ELF-1 (cell line): ENCODE data around the gene ARHGEF25.
"Not testable (repeated sequence)": the region's sequence is repeated elsewhere in the genome, so short reads cannot be mapped to it uniquely, and the experiment has no call there.

Experiments used
- DNase-seq: peaks from one replicate; pipeline ENCODE4 v3.0.0-alpha.2; 2016; ENCODE audit warnings: low read depth, low spot score

ARHGEF25 gene

DNA sequence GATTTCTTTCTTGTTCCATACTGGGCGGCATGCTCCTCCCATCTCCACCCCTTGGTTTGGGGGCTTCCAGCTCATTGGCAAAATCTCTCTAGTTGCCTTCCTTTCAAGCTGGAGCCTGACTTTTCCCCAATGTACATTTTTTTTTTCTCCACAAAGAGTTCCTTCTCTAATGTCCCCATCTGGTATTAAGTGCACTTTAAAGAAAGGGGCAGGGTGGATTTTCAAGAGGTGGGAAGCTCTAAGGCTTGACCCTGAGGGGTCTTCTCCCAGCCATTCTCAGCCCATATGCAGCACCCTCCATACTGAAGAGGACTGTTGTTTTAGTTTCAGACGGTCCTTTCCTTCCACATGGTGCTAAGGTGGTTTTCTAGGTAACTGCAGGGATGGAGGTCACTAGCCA lies 26.1 kb upstream of the ARHGEF25 start:
- DNase-seq: no peak

DNA sequence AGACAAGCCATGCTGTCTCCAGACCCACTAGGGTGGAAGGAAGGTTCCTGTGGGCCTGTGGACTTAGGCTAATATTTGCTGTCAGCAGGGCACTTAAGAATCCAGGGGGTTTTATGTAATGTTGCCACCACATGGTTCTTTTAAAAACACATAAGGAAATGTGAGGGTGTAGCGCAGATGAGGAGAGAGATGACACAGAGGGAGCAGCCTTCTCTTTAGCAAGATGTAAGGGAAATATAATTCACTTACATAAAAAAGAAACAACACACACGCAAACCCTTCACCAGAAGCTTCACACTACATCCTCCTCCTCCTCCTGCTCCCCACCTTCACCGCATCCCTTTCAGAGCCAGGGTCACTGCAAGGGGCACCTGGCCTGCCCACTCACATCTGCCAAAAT lies 25.1 kb upstream of the ARHGEF25 start:
- no peak for DNase-seq

DNA sequence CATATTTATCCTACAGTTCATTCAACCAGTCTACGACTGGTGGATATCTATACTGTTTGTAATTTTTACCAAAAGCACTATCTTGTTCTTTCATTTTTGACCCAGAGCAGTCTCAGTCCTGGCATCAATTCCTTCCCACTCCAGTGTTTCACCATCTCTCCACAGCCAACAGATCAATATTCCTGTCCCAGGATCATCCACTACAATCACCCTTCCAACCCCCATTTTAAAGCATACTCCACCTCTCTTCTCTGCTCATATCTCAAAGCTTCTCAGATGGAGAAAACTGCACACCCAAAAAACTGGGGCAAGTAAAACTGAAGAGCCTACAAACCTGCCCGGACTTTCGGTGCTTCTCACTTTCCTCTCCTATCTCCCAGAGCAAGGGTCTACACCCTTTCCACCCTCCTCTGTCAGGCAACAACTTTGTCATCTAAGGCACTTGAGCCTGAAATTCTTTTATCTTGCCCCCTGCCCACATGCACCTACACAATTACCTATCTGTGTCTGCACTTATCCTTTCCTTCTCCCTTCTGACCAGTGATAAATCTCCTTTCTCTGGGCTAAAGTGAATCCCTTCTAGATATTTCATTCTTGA lies 24.3 kb upstream of the ARHGEF25 start:
- DNase-seq: no peak

DNA sequence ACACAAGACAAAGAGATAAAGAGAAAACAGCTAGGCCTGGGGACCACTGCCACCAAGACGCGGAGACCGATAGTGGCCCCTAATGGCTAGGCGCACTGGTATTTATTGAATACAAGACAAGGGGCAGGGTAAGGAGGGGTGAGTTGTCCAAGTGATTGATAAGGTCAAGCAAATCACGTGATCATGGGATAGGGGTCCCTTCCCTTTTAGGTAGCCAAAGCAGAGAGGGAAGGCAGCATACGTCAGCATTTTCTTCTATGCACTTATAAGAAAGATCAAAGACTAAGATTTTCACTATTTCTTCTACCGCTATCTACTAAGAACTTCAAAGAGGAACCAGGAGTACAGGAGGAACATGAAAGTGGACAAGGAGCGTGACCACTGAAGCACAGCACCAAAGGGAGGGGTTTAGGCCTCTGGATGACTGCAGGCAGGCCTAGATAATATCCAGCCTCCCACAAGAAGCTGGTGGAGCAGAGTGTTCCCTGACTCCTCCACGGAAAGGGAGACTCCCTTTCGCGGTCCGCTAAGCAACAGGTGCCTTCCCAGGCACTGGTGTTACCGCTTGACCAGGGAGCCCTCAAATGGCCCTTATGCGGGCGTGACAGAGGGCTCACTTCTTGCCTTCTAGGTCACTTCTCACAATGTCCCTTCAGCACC lies 22.2 kb upstream of the ARHGEF25 start:
- not testable (repeated sequence) for DNase-seq

DNA sequence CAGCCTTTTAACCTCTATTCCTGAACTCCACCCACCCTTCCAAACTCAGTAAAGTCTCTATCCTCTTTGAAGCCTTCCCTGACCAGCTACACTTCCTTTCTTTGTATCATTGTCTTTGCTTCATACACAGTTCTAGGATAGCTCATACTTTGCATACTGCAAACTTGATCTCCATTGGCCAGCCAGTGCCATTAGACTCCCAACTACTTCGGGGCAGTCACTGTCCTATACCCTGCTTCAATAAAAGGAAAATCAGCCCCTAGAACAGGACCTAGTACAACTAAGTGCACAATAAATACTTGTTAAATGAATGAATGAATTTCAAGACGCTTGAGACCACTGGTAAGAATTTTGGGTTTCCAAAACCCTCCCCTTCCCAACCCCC lies 20.8 kb upstream of the ARHGEF25 start:
- no peak for DNase-seq

DNA sequence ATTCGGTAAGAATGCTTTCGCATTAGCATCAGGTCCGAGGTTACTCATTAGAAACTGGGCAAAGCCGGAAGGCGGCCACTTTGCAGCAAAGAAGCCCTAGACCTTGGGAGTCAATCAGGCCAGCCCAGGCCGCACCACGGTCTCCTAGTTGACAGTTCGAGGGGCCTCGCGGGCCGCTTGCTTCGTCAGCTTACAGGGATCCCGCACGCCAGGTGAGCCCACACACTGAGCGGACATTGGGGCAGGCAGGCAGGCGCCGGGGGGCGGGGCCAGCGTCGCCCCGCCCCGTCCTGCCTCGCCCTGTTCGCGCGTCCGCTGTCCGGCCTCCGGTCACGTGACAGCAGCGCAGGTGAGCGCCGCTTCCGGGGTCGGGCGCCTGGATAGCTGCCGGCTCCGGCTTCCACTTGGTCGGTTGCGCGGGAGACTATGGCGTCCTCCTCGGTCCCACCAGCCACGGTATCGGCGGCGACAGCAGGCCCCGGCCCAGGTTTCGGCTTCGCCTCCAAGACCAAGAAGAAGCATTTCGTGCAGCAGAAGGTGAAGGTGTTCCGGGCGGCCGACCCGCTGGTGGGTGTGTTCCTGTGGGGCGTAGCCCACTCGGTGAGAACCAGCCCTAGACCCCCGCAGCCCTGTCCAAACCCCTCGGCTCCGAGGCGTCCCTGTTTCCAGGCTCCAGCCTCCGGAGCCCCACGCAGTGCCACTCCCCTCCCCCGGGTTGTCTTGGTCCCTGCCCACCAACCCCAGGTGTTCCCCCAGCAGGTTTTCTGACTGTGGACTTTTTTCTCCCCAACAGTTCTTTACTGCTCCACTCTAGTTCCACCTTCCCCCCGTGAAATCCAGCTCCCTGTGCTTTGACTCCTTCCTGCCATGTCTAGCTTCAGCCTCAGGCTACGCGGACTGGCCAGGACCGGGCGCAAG lies 20.1 kb upstream of the ARHGEF25 start, which contains the start of gene PIP4K2C:
TSS of gene PIP4K2C (plus strand) at position 329 of the 918 bp plus-strand sequence. CDS start at position 427, 98 bp downstream.
- peak; percentile 97 for DNase-seq

DNA sequence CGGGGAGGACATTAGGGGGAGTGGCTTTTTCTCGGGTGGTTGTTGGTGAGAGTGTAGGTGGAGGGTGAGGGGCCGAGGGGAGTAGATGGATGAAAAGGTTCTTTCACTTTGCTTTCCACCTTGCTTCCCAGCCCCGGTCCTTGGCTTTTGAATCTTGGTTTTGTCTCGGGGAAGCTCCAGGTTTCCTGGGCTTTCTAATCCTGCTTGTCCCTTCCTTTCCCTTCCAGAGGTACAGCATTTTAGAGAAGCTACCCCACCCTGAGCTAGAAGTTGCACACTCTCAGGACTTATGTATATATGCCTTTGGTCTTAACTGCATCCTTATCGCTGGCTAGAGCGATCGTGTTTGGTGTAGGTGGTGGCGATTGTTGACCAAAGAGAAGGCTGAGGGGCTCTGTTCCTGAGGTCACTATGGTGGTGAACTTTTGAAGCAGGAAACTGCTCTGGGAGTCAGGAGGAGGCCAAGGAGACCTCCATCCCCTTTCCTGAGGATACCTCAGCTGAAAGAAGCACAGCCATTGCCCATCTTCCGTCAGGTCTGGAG lies 19.4 kb upstream of the ARHGEF25 start:
- DNase-seq: no peak

DNA sequence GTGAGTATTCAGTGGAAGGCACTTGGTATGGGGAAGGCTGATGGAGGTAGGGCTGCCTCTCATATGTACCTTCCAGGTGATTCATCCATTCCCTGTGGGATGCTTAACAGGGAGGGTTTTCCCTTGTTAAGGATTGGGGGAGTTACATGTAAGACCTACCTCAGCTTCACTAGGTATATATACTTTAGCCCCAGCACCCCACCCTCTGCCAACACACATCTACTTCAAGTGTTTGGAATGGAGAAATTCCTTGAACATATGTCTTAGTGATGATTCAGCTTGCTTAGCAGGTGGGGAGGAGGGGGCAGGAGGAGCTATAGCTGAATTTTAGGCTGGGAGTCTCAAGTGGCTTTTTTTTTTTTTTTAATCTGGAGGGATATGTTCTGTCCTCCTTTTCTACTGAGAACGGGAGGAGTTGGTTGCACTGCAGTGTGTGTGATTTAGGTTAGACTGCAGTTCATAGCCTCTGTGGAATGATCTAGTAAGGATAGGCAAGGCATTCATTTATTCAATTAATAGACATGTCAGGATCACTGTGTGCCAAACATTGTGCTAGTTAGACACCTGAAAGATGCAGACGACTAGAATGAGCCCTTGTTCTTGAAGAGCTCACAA lies 18.6 kb upstream of the ARHGEF25 start:
- DNase-seq: no peak

DNA sequence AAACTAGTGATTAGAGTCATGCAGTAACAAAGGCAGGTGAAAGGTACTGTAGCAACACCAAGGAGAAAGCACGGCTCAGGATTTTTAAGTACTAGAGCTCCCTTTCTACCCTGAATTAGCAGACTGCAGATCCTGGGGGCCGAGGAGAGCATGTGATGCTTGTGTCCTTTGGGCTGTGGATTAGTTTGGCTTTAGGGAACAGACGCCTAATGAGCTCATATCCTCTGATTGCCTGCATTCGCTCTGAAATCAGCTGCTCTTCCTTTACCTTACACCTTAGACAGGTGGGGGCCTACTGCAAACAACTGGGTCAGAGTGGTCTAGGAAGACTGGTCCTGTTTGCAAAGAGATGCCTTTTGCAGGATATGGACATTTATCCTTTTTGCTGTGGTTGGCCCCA lies 18.0 kb upstream of the ARHGEF25 start:
- no peak for DNase-seq

DNA sequence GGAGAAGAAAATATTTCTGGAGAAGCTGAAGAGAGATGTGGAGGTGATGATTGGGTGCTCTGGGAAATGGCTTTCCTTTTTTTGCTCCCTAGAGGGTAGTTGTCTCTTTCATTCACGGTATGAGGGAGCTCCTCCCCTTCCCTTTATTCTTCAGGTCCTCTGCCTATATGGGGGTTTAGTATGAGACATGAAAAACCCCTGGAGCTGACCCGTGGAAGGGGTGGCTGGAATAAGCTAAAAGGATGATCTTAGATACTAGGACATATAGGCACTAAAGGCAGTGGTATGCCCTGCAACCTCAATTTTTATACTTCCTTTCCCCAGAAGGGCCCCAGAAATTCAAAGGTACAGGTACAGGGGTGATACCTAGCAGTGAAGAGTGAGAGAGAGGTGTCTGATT lies 10.8 kb upstream of the ARHGEF25 start:
- DNase-seq: no peak

DNA sequence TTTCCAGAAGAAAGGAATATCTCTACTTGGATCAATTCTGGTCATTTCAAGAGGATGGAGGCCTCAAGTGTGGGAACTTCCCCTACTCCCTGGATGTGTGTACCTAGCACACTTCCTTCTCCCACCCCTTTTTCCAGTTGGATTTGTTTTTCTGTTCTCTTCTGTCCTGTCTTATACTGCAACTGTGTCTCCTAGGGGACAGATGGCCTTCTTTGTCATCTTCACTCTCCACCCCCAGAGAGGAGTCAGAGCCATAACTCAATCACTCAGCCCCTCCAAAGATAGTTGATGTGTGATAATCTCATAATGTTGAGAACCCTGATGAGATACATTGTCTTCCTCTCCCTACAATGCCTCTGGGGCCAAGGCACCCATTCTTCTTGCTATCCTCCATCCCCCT lies 8.7 kb upstream of the ARHGEF25 start:
- DNase-seq: no peak

DNA sequence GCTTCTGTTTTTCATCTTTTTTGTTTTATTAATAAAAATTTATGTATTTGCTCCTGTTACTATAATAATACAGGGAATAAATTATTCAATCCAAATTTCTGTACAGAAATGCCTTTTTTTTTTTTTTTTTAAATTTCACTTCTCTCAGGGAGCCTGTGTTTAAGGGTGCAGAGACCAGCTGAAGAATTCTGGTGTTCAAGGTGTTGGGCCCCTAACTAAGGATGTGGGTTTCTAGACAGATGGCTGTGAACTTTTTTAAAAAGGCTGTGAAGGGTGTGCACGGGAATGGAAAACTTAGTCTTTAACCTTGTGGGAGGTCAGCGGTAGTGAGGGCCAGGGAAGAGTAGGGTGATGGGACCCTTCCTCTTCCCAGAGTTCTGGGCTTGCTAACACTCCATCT lies 7.9 kb upstream of the ARHGEF25 start:
- no peak for DNase-seq

DNA sequence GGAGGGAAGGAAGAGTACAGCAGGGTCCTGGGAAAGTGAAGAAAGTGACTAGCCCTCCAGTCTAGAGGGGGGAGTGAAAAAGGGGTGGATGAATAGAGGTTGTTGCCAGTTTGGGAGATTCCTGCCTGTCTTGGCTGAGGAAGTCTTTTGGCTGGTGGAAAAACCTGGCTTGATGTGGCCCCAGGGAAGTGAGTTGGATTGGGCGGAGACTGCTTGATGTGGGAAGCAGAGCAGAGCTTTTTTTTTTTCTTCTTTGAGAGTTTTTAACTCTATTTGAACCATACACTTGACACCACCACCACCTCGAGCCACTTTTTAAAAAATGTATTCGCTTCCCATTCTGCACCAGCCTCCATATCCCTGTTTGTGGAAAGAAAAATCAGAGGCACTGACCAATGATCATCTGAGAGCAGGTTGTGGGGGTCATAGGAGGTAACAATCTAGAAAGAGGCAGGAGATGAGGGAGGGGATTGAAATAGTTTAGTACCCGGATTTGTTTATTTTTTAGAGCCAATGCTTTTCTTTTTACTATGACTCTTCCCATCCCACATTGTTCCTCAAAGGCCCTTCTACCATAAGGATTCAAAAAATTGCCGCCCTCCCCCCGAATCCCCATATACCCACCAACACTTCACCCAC lies 7.3 kb upstream of the ARHGEF25 start:
- DNase-seq: peak; percentile 88

DNA sequence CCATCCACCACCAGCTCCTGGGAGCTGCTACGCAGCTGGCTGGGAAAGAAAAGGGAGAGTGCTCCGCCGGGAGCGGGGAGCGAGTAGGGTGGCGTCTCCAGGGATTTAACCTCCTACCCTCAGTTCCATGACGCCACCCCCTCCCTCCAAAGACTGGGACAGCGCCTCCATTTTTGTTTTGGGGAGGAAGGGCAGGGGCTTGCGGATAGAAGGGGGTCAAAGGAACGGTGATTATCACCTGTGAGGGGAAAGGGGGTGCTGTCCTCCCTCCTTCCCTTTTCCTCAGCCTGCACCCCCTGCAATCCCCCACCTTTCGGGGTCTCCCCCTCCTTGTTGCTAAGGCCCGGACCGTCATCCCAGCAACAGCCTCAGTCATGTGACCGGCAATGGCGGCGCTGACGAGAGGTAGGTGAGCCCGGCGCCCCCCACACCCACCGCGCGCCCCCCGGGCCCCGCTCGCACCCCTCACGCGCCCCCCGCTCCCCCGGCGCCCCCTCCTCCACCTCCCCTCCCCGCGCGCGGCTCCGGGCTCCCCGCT lies 6.7 kb upstream of the ARHGEF25 start, which contains the start of gene DTX3:
TSS of gene DTX3 (plus strand) at position 371 of the 538 bp plus-strand sequence. CDS start 1,694 bp downstream, outside the sequence.
- DNase-seq: no peak

DNA sequence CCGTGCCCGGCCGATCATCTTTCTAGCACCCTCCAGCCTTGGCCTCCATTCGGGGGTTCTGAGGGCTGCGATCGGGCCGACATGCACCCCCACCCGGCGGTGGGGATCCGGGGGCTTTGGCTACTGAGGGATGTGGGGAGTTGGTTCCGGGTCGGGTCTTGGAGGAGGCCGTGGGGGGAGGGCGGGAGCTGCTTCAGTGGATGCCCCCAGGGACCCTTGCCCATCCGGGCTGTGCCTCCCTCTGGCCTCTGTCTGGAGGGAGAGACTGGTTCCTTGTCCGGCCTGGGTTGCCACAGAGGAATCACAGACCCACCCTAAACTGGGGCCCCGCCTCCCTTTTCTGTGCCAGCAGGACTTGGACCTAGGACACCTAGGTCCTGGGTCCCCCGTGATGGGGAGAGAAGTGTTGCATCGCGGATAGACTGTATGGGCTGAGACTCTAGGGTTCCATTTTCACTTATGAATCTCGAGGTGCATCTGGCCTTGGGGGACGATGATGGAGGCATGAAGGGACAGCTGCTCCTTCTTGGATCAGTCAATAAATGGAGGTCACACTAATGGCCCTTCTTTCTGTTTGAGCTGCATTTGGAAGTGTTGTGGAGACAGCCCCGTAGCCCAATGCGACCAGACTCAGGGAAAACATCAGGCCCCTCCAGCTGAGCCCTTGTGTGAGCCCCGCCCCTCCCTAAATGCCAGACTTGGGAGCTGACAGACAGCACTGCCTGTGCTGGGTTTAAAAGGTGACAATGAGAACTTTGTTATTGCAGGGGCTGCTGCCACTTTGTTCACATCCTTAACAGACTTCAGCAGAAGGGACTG lies 6.0 kb upstream of the ARHGEF25 start:
- DNase-seq: peak; percentile 46

DNA sequence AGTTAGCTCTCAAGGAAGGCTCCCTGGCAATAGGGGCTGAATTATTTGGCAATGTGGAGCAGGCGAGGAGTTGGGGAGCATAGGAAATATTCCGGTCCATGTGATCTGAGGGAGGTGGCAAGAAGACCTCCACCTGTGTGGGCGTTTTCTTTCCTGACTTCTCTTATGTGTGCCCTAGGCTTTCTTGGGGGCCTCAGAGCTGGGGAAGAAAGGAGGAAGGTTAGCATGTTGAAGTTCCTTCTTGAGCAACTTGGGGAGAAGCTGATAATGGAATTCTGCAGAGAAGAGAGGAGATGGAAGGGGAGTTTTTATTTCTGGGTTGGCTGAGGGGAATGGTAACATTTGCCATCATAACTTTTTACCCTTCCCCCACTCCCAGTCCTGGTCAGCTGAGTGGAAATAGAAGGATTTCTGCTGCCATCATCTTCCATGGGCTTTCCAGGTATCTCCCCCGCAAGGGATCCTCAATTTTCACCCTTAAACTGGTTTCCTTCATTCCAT lies 5.4 kb upstream of the ARHGEF25 start:
- no peak for DNase-seq

DNA sequence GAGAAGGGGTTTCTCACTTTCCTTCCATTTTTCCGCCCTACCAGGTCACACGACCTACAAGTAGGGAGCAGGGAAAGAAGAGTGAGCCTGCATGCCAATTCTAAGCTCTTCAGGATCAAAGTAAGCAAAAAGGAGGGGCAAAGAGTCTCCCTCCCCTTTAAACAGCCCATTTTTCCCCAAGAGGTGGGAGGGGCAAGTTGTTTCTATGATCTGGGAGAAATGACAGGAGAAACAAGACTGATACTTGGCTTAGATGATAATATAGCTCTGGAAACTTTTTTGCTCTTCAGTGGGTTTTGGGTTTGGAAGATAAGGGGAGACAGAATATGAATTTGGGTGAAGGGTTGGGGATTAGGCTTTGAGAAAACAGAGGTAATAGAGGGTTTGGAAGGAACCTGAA lies 4.8 kb upstream of the ARHGEF25 start:
- no peak for DNase-seq

DNA sequence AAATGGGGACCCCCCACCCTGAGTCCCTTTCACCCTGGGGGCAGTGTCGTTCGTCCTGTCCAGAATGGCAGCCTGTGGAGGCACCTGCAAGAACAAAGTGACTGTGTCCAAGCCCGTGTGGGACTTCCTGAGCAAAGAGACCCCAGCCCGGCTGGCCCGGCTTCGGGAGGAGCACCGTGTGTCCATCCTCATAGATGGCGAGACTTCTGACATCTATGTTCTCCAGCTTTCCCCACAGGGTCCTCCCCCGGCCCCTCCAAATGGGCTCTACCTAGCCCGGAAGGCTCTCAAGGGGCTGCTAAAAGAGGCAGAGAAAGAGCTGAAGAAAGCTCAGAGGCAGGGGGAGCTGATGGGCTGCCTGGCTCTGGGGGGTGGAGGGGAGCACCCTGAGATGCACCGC lies 4.4 kb upstream of the ARHGEF25 start:
- no peak for DNase-seq

DNA sequence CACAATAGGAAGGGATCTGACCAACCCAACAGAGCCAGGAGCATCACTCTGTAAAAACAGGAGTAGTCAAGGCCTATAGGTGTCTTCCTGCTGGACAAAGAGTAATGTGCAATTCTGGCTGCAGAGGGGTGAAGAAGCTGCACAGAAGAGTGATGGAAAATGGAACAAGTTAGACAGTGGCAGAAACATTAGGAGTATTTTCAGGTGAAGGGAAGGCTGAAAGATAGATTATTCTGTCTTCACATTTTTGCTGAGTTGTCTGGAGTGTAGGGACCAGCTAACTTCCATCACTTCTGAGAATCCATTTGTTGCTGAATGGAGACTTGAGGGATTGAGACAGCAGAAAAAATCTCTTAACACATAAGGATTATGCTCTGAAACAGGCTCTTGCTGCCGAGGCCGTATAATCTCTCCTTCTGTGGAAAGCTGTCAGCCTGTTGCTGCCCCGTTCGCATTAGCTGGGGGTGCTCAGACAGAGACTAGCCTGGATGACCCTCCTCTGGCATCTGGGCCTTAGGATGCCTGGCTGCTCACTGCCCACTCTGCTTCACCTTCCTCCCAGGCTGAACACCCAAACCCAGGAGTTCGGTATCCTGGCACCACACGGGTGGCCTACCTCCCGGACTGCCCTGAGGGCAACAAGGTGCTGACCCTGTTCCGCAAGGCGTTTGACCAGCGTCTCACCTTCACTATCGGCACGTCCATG lies 3.1 kb upstream of the ARHGEF25 start:
- DNase-seq: no peak
